Tibial nerve (tissue), 4 donors: ENCODE measurements around the gene ZCCHC24.

Experiments used
- EP300 ChIP-seq, 2 donors: sonication (generic); formaldehyde crosslinking; IDR thresholded peaks; one replicate each; pipeline ENCODE4 v1.6.1; 2017; ENCODE audit warnings: antibody characterized with exemption in 2 of 2, mild to moderate bottlenecking in 1 of 2
- TF ChIP-seq, protein P1 (sequence below), 5 experiments: fragments of 200-600 bp in 3 of 5; fragments of 450-650 bp in 2 of 5; sonication (generic) in 3 of 5; IDR thresholded peaks; one replicate each; pipeline ENCODE4 v1.5.1; 2016 to 2019; ENCODE audit warnings: antibody characterized with exemption in 5 of 5, mild to moderate bottlenecking in 3 of 5, moderate library complexity in 2 of 5

DNA sequence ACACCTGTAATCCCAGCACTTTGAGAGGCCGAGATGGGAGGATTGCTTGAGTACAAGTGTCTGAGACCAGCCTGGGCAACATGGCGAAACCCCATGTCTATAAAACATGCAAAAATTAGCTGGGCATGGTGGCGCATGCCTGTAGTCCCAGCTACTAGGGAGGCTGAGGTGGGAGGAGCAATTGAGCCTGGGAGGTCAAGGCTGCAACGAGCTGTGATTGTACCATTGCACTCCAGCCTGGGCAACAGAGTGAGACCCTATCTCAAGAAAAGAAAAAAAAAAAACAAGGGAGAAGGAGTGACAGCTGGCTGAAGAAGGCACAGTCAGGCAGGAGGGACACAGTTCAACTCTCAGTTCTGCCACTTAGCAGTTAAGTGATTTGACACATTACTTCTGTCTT is 26.4 kb upstream of the ZCCHC24 start:
- TF ChIP-seq, protein P1, sequence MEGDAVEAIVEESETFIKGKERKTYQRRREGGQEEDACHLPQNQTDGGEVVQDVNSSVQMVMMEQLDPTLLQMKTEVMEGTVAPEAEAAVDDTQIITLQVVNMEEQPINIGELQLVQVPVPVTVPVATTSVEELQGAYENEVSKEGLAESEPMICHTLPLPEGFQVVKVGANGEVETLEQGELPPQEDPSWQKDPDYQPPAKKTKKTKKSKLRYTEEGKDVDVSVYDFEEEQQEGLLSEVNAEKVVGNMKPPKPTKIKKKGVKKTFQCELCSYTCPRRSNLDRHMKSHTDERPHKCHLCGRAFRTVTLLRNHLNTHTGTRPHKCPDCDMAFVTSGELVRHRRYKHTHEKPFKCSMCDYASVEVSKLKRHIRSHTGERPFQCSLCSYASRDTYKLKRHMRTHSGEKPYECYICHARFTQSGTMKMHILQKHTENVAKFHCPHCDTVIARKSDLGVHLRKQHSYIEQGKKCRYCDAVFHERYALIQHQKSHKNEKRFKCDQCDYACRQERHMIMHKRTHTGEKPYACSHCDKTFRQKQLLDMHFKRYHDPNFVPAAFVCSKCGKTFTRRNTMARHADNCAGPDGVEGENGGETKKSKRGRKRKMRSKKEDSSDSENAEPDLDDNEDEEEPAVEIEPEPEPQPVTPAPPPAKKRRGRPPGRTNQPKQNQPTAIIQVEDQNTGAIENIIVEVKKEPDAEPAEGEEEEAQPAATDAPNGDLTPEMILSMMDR (IDR thresholded peaks at IDR 0.05), result no peak
- TF ChIP-seq EP300 (IDR thresholded peaks at IDR 0.05), result no peak
